KMS-11 (cell line): ENCODE data around the gene RGS11.

Experiments
- H2AFZ ChIP-seq: fragments of 200-600 bp; sonication (generic); 2 replicates; pipeline ENCODE4 v1.6.1; 2016; ENCODE audit warnings: antibody characterized with exemption, mixed run types, low read depth
- H3K27ac ChIP-seq: fragments of 200-600 bp; sonication (generic); 2 replicates; pipeline ENCODE4 v1.6.1; 2016; ENCODE audit warnings: mild to moderate bottlenecking, mixed run types
- H3K27me3 ChIP-seq: fragments of 200-600 bp; sonication (generic); 2 replicates; pipeline ENCODE4 v1.6.1; 2017; ENCODE audit warnings: mild to moderate bottlenecking, low read depth, mixed run types, moderate library complexity; ENCODE audit not compliant: insufficient read depth
- H3K36me3 ChIP-seq: fragments of 200-600 bp; sonication (generic); 2 replicates; pipeline ENCODE4 v1.6.1; 2017; ENCODE audit warnings: mild to moderate bottlenecking, mixed run types; ENCODE audit not compliant: insufficient read depth
- H3K4me1 ChIP-seq: fragments of 200-600 bp; sonication (generic); 2 replicates; pipeline ENCODE4 v1.6.1; 2016; ENCODE audit warnings: mild to moderate bottlenecking, low read depth, mixed run types; ENCODE audit not compliant: poor library complexity, severe bottlenecking
- H3K4me2 ChIP-seq: fragments of 200-600 bp; sonication (generic); 2 replicates; pipeline ENCODE4 v1.7.0; 2016; ENCODE audit warnings: mild to moderate bottlenecking, mixed run types
- H3K4me3 ChIP-seq: fragments of 200-600 bp; sonication (generic); IDR thresholded peaks from 2 replicates; pipeline ENCODE4 v1.6.1; 2017; ENCODE audit warnings: low read depth, low read length, mixed read lengths; ENCODE audit not compliant: insufficient read depth
- H3K79me2 ChIP-seq: fragments of 200-600 bp; sonication (generic); 2 replicates; pipeline ENCODE4 v1.6.1; 2016; ENCODE audit warnings: low read depth, mixed run types; ENCODE audit not compliant: insufficient read depth
- H3K9ac ChIP-seq: fragments of 200-600 bp; sonication (generic); 2 replicates; pipeline ENCODE4 v1.6.1; 2016; ENCODE audit warnings: mild to moderate bottlenecking, mixed run types
- H4K20me1 ChIP-seq: fragments of 200-600 bp; sonication (generic); 2 replicates; pipeline ENCODE4 v1.6.1; 2016; ENCODE audit warnings: mild to moderate bottlenecking, mixed run types; ENCODE audit not compliant: insufficient read depth
- CTCF ChIP-seq: fragments of 200-600 bp; sonication (generic); conservative IDR thresholded peaks from 2 replicates; pipeline ENCODE4 v1.6.1; 2017; ENCODE audit warnings: low read depth, mild to moderate bottlenecking, antibody characterized with exemption, low read length, moderate library complexity, mixed read lengths

Gene RGS11

GRCh38 chr16:316741-317464 lies 41.2 kb upstream of the RGS11 start:
- H3K9ac ChIP-seq, result no peak overlapping the region
- no peaks in the 10 kb centered on the region for H3K36me3 ChIP-seq
- no peaks in the 10 kb centered on the region for H3K27me3 ChIP-seq
- H3K27ac ChIP-seq, result no peak overlapping the region
- no peaks in the 10 kb centered on the region for H3K4me1 ChIP-seq
- H4K20me1 ChIP-seq, result no peaks in the 10 kb centered on the region
- peaks cover 18% of the 10 kb centered on the region; the same call in 1 of the 2 replicates for H3K79me2 ChIP-seq
- no peak overlapping the region for H2AFZ ChIP-seq
- no peak for TF ChIP-seq CTCF
- H3K4me2 ChIP-seq, result no peak overlapping the region
- H3K4me3 ChIP-seq, result no peak overlapping the region

DNA sequence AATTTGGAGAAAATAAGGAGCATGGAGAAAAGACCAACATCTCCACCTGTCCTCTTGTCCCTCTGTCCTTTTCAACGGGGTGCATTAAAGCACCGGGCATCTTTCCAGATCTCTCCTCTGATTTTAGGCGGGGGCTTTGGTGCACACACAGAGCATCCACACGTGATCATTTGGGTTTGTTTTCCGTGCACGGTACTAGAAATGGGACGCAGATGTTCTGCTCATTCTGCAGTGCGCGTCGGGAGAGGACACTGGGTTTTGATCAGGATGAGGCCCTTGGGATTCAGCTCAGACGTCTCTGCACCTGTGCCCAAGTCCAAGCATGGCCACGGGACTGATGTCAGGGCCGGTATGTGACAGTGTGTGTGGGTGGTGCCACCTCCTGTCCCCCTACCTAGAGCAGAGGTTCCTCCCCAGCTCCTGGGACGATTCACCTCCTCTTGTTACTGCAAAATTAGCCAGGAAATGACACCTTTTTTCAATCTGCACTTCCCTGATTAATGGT lies 39.1 kb upstream of the RGS11 start:
- Histone ChIP-seq H3K36me3 (no peaks in the 10 kb centered on the region), H3K4me1 (no peaks in the 10 kb centered on the region), H3K79me2 (peaks cover 7% of the 10 kb centered on the region; the same call in 1 of the 2 replicates), H4K20me1 (no peaks in the 10 kb centered on the region), H3K27ac (no peak overlapping the region), H2AFZ (no peak overlapping the region), H3K4me2 (no peak overlapping the region), H3K9ac (no peak overlapping the region), H3K27me3 (no peaks in the 10 kb centered on the region), H3K4me3 (no peak overlapping the region)
- no peak for TF ChIP-seq CTCF

DNA sequence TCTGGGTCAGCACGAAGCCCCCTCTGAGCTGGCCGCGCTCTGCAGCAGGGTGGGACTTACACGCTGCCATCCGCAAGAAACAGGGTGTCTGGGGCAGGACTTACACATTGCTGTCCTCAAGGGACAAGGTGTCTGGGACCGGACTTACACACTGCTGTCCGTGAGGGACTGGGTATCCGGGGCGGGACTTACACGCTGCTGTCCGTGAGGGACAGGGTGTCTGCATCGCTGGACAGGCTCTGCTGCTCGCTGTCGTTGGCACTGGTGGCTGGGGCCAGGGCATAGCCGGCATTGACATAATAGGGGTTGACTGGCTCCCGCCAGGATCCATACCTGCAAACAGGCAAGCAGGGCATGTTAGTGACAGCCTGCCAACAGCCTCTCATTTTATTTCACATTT lies 38.6 kb upstream of the RGS11 start:
- H3K4me2 ChIP-seq, result no peak overlapping the region
- H3K4me1 ChIP-seq, result peaks cover 2% of the 10 kb centered on the region
- no peak overlapping the region for H3K27ac ChIP-seq
- H3K9ac ChIP-seq, result no peak overlapping the region
- no peaks in the 10 kb centered on the region for H4K20me1 ChIP-seq
- no peaks in the 10 kb centered on the region for H3K27me3 ChIP-seq
- H3K4me3 ChIP-seq, result no peak overlapping the region
- H3K79me2 ChIP-seq, result peaks cover 7% of the 10 kb centered on the region; the same call in 1 of the 2 replicates
- H2AFZ ChIP-seq, result no peak overlapping the region
- no peaks in the 10 kb centered on the region; the same call in 1 of the 2 replicates for H3K36me3 ChIP-seq
- no peak for TF ChIP-seq CTCF

GRCh38 chr16:311725-312124 lies 36.0 kb upstream of the RGS11 start:
- TF ChIP-seq CTCF, result no peak
- H4K20me1 ChIP-seq, result no peaks in the 10 kb centered on the region
- H3K36me3 ChIP-seq, result no peaks in the 10 kb centered on the region; the same call in 1 of the 2 replicates
- no peak overlapping the region for H3K4me3 ChIP-seq
- H3K27ac ChIP-seq, result no peak overlapping the region
- peaks cover 28% of the 10 kb centered on the region for H3K4me1 ChIP-seq
- H3K27me3 ChIP-seq, result no peaks in the 10 kb centered on the region
- no peak overlapping the region for H3K4me2 ChIP-seq
- no peak overlapping the region for H2AFZ ChIP-seq
- no peaks in the 10 kb centered on the region; the same call in 1 of the 2 replicates for H3K79me2 ChIP-seq
- no peak overlapping the region for H3K9ac ChIP-seq
